Esophagus mucosa (tissue), 1 donor: ENCODE results near the gene HSFX2. TPM values are rescaled to one million over a fixed set of nuclear protein-coding genes. Genes with fewer than 3 reads are reported as not detected.
A peak's percentile ranks its signal among the peaks of the same experiment; 100 is the strongest.
"Not testable (repeated sequence)": the region's sequence is repeated elsewhere in the genome, so short reads cannot be mapped to it uniquely, and the experiment has no call there.

Source experiments
- ATAC-seq: fragments of 200-7000 bp; cut with Tn5 transposase; one replicate; pipeline ENCODE4 v1.9.1; 2020
- total RNA-seq: library from RNA; stranded (reverse); gene quantifications from one replicate; pipeline ENCODE4 v1.2.4, GENCODE V29; 2023
- donor health status: DM: yes; HTN: yes; CAD: no.

HSFX2 gene
- not detected for total RNA-seq

DNA sequence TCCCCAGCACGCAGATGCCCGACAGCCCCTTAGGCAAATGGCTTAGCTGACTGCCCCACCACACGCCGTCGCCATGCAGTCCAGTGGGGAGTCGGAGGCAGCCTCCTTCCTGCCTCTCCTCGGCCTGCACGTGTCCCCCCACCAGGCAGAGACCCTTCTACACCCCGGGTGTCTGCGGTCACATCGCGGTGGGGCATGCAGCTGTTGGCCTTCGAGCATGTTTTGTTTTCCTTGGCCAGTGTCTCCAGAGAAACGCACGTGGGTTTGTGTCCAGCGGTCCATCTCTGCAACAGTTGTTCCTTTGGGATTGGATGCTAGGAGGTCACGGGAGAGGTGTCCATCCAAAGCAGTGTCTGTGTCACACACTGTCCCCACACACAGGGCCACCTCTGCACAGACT, at the start of gene HSFX2:
HSFX2 (minus strand) TSS at position 101 of the 400 bp plus-strand sequence. CDS start 614 bp downstream, outside the sequence.
- not testable (repeated sequence) for ATAC-seq

- ATAC-seq, result no peak
Measured at GRCh38 chrX:149643496-149643895, 48.4 kb upstream of the HSFX2 start.

GRCh38 chrX:149641835-149642234, 46.7 kb upstream of the HSFX2 start:
- no peak for ATAC-seq

DNA sequence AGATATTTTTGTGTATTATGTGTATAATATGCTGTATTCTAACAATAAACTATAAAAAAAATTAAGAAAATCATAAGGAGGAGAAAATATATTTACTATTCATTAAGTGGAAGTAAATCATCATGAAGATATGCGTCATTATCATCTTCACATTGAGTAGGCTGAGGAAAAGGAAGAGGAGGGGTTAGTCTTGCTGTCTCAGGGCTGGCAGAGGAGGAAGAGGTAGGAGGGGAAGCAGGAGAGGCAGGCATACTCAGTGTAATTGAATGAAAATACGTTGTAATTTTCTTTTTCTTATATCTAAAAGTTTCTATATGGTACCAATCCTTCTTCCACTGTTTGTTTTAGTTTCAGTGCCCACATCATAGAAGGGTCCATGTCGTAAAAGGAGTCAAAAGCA, 46.3 kb upstream of the HSFX2 start:
- ATAC-seq, result no peak

- ATAC-seq, result no peak
Measured at GRCh38 chrX:149639568-149639967, 44.5 kb upstream of the HSFX2 start.

- no peak for ATAC-seq
Measured at GRCh38 chrX:149638860-149639259, 43.7 kb upstream of the HSFX2 start.

DNA sequence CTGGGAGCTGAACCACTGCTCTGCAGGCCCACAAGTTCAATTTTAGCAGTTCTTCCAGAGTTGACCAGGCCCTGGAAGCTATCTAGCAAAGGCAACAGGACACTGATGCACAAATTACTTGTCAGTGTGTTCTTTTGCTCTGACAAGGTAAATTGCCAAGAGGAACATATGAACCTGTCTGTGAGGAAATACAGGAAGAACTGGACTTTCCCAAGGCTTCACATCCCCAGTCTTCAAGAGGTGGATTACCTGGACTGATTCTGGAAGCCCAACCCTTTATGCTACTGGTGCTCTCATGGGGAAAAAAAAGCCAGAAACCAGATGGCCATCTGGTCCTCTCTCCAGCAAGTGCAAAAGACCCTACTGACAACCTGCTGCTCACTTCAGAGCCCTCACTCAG, 38.4 kb upstream of the HSFX2 start:
- ATAC-seq, result peak; percentile 49

DNA sequence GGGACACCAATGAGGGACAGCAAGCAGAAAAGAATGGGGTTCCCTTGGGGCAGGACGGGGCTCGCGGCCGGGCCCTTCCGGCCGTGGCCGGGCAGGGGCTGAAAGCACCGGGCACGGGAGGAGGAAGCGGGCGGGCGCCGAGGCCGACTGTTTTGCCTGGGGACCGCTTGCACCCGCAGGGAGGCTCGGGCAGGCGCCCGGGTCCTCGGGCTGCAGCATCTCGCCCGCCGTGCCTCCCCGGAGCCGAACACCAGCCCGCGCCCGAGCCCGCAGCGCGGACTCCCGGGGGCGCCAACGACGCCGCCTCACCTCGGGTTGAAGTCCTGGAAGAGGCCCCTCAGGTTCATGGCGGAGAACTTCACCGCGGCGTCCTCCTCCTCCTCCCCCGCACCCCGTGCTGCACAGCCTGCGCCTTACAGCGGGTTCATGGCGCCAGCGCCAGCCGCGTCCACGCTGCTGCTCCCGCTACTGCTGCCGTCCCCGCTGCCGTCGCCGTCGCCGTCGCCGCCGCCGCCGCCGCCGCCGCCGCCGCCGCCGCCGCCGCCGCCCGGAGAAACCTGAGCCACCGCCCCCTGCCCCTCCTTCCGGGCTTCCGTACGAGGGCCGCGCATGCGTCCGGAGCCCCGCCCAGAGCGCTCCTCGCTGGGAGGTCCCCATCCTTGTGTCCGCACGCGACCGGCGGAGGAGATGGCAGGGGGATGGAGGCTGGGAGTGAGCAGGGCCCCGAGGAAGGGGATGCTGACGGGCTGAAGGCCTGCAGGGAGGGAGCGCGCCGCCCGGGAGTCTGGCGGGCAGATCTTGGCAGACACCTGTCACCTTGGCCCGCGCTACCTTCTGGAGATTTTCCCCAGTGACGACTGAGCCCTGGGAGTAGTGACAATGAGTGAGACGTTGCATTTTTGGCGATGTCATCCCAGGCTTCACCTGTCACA, 36.4 kb upstream of the HSFX2 start, which contains the start of gene TMEM185A:
TMEM185A (minus strand) TSS at position 559 of the 932 bp plus-strand sequence; CDS start at position 347, 212 bp downstream.
- ATAC-seq, result peak; percentile 47

DNA sequence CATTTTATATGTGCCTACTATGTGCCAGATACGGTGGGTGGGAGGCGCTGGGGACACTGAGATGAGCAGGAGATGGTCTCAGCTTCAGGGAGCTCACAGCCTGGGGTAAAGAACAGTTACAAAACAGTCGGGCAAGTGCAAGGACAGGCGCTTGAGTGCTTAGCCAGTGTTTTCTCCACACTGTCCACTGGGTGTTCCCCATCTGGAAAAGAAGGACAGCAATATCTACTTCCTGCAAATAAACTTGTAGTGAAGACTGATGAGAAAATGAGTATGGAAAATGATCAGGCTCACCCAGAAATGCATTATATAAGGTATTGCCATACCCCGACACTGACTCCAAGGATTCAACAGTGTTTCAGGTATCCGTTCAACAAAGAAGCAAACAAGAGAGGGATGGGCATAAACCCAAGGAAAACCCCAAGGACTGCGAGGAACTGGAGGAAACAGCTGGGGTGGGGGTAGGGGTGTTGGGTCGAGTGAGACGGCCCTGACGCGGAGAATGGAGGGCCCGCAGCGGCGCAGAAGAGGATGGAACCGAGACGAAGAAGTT, 35.6 kb upstream of the HSFX2 start:
- ATAC-seq, result peak; percentile 38

DNA sequence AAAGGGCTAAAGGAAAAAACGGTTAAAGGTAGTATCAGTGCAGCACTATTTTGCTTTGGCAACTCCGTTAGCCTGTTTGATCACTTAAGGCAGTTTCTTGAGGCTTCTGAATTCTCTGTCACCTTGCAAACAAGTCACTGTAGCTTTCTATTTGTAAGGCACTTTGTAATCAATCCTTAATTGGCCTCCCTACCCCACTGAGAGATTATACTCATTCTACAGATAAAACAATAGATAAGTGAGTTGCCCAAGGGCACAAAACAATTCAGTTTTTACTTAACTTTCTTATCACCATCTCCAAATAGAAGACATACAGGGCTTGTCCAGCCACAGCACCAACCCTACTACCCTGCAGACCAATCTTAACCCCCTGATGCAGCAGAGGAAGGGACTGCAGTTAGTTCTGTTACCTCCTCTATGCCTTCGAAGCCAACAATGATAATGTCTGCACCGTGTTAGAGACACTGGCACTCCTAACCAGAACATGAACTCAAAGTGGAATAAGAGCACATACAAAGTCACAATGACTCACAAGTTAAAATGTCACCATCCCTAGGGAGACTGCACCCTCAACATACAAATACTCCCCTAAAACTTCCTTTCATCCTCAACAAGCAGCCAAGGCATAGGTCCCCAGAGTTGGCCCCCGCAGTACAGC, 34.7 kb upstream of the HSFX2 start:
- ATAC-seq, result no peak

GRCh38 chrX:149628768-149629167, 33.7 kb upstream of the HSFX2 start:
- no peak for ATAC-seq

- peak; percentile 89 for ATAC-seq
Measured at GRCh38 chrX:149628280-149628679, 33.2 kb upstream of the HSFX2 start.

- ATAC-seq, result not testable (repeated sequence)
Measured at GRCh38 chrX:149626829-149627228, 31.7 kb upstream of the HSFX2 start.

DNA sequence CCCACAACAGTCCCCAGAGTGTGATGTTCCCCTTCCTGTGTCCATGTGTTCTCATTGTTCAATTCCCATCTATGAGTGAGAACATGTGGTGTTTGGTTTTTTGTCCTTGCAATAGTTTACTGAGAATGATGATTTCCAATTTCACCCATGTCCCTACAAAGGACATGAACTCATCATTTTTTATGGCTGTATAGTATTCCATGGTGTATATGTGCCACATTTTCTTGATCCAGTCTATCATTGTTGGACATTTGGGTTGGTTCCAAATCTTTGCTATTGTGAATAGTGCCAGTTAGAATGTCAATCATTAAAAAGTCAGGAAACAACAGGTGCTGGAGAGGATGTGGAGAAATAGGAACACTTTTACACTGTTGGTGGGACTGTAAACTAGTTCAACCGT, 24.5 kb upstream of the HSFX2 start:
- ATAC-seq, result not testable (repeated sequence)

GRCh38 chrX:149618871-149619270, 23.8 kb upstream of the HSFX2 start:
- ATAC-seq, result no peak

DNA sequence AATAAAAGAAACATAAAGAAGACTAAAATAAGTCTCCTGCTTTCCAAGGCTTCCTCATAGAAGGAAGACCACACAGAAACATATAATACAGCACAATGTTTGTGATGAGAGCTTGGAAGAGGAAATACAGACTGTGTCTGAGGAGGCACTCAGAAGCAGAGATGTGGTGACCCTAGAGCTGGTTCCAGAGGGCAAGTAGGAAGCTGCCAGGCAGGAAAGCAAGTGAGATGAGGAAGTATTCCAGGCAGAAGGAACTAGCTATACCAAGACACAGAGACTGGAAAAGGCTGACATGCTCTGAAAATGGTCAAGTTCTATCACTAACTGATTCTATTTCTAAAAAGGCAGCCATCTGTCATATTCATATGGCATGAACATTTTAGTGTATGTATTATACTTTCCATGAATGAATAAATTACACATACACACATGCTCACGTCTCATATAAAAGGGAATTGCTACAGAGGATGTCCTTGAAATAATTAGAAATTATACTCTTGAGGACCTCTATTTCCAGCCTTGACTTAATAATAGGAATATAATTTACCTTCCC, 16.6 kb upstream of the HSFX2 start:
- ATAC-seq, result no peak

- ATAC-seq, result no peak
Measured at GRCh38 chrX:149610511-149610910, 15.4 kb upstream of the HSFX2 start.

DNA sequence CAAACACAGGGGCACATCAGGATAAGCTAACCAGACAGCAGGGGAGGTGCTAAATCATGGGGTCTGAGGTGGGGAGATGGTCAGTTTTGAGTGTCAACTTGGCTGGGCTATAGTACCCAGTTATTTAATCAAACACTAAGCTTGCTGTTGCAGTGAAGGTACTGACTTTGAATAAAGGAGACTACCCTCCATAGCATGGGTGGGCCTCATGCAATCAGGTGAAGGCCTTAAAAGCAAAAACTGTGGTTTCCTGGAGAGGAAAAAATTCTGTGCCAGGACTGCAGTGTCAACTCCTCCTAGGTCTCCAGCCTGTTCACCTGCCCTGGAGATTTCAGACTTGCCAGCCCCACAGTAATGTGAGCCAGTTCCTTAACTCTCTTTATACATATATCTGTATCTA, 12.6 kb upstream of the HSFX2 start:
- ATAC-seq, result no peak

DNA sequence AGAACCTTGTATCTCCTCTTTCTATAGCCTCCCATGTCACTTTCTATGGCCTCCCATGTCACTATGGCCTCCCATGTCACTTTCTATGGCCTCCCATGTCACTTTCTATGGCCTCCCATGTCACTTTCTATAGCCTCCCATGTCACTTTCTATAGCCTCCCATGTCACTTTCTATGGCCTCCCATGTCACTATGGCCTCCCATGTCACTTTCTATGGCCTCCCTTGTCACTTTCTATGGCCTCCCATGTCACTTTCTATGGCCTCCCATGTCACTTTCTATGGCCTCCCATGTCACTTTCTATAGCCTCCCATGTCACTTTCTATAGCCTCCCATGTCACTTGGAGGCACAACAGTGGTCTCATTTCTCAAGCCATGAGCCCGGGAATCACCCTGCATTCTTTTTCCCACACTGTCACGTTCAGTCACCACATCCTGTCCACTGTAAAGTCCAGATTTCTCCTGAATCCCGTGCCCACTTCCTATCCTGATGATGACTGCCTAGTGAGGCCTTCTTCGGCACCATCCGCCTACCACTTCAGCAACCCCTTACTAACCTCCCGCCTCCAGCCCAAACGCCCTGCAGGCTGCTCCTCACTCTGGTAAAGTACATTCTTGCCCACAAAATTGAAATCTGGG, 10.3 kb upstream of the HSFX2 start:
- ATAC-seq, result not testable (repeated sequence)

DNA sequence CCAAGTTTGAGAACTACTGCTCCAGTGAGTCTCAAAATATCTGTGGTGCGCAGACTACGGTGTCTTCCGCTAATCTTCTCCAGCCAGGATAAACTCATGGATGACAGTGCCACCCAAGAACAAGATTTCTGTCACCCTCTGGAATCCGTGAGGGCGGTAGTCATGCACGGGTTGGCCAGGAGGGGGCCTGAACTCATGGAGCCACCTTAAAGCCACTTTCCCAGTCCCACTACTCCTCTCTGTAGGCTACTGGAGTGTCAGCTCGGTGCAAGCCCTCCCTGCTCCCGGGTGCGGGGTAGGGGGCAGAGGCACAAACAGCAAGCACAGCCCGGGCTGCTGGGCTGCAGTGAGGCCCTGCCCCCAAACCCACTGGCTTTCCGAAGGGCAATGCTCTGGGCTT, 3.5 kb upstream of the HSFX2 start:
- ATAC-seq, result not testable (repeated sequence)

- ATAC-seq, result not testable (repeated sequence)
Measured at GRCh38 chrX:149595943-149596342, 829 bp upstream of the HSFX2 start.

GRCh38 chrX:149590993-149591392, 4.1 kb downstream of the HSFX2 start:
- not testable (repeated sequence) for ATAC-seq
